ENCODE results near the gene CNR2.
A peak's percentile ranks its signal among the peaks of the same experiment; 100 is the strongest.

Gene CNR2

DNA sequence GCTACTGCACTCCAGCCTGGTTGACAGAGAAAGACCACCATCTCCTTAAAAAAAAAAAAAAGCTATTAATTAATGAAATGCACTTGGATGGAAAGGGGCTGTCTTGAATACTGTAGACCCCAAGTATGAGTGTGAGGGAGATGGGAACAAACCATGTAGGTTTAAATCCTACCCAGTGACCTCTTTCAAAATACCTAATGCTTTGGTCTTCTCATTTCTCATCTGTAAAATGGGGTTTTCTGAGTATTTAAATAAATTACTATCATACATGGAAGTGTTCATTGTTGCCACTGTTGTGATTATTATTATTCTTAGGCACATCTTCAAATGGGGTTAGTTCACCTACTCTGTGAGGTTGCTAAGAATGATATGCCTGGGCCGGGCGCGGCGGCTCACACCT lies 27.9 kb downstream of the CNR2 start:
- Mint-ChIP-seq H3K4me3 (no peak overlapping the region), H3K27me3 (no peaks in the 10 kb centered on the region), H3K4me1 (ENCODE audit: low read depth) (peaks cover 30% of the 10 kb centered on the region), H3K9me3 (peaks cover 1% of the 10 kb centered on the region), H3K27ac (no peak overlapping the region), H3K36me3 (ENCODE audit: low read depth) (no peaks in the 10 kb centered on the region)
- intact Hi-C loops (cut with micrococcal nuclease) = no loop called here

DNA sequence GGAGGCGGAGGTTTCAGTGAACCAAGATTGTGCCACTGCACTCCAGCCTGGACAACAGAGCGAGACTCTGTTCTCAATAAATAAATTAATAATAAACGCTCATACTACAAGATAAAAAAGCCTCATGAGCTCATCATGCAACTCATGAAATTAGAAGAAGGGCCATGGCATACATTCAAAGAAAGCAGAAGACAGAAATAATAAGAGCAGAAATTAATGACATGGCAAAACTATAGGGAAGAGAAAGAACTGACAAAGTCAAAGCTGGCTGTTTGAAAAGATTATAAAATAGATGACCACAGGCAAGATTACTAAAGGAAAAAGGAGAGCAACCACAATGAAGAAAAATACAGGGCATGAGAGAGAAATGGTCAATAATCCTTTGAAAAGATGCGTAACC lies 30.4 kb downstream of the CNR2 start:
- intact Hi-C loops (cut with micrococcal nuclease) = no loop called here
- peaks cover 26% of the 10 kb centered on the region for H3K9me3 Mint-ChIP-seq
- no peak overlapping the region for H3K4me3 Mint-ChIP-seq
- H3K4me1 Mint-ChIP-seq (ENCODE audit: low read depth) = peaks cover 21% of the 10 kb centered on the region
- peaks cover 9% of the 10 kb centered on the region for H3K36me3 Mint-ChIP-seq (ENCODE audit: low read depth)
- no peaks in the 10 kb centered on the region for H3K27me3 Mint-ChIP-seq
- peak overlapping the region; percentile 68 for H3K27ac Mint-ChIP-seq

DNA sequence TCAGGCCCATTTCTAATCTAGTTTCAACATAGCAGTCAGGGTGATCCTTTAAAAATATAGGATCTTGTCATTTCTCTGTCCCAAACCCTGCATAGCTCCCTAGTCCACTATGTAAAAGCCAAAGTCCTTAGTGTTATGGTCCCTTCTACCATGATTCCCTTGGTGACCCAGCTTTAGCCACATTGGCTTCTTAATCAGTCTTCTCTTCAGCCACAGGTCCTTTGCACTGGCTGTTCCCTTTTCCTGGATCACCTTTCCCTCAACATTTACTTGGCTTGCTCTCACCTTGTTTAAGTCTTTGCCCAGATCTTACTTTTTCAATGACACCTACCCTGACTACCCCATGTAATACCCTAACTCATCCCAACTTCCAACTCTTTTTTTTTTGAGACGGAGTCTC lies 33.4 kb downstream of the CNR2 start:
- no peaks in the 10 kb centered on the region for H3K27me3 Mint-ChIP-seq
- H3K4me1 Mint-ChIP-seq (ENCODE audit: low read depth) = peaks cover 14% of the 10 kb centered on the region
- H3K36me3 Mint-ChIP-seq (ENCODE audit: low read depth) = peaks cover 11% of the 10 kb centered on the region
- no peak overlapping the region for H3K27ac Mint-ChIP-seq
- peaks cover 30% of the 10 kb centered on the region for H3K9me3 Mint-ChIP-seq
- H3K4me3 Mint-ChIP-seq = no peak overlapping the region
- intact Hi-C loops (cut with micrococcal nuclease) = no loop called here

DNA sequence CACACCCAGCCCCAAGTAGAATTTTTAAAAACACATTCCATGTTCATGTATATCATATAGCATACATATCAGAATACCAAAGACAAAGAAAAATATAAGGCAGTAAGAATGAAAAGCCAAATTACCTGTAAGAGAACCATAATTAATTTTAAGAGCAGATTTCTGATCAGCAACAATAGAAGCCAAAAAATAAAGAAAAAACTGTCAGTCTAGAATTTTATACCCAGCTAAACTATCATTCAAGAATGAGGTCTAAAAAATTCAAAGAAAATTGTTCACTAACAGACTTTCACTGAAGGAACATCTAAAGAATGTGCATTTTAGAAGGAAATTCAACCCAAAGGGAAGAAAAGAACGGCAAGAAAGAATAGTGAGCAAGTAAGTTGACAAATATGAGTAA lies 34.5 kb downstream of the CNR2 start:
- H3K4me1 Mint-ChIP-seq (ENCODE audit: low read depth) = peaks cover 11% of the 10 kb centered on the region
- no peak overlapping the region for H3K27ac Mint-ChIP-seq
- peaks cover 11% of the 10 kb centered on the region for H3K36me3 Mint-ChIP-seq (ENCODE audit: low read depth)
- H3K27me3 Mint-ChIP-seq = no peaks in the 10 kb centered on the region
- intact Hi-C loops (cut with micrococcal nuclease) = no loop called here
- H3K9me3 Mint-ChIP-seq = peaks cover 30% of the 10 kb centered on the region
- H3K4me3 Mint-ChIP-seq = no peak overlapping the region

DNA sequence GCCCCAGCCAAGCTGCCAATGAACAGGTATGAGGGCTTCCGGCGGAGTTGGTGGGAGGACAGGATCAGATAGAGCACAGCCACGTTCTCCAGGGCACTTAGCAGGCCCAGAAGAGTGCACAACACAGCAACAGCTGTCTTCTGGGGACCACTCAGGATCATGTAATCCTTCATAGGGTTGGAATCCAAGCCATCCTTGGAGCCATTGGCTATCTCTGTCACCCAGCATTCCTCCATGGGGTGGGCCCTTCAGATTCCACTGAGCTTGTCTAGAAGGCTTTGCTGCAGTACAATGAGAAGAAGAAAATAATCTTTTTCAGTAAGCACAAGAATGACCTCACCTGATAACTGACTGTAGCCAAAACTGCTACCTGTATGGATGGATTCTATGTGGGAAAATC lies 37.8 kb downstream of the CNR2 start:
- intact Hi-C loops (cut with micrococcal nuclease) = no loop called here
- Mint-ChIP-seq H3K4me1 (ENCODE audit: low read depth) (peaks cover under 1% of the 10 kb centered on the region), H3K27me3 (no peaks in the 10 kb centered on the region), H3K4me3 (no peak overlapping the region), H3K36me3 (ENCODE audit: low read depth) (peaks cover 11% of the 10 kb centered on the region), H3K9me3 (peaks cover 30% of the 10 kb centered on the region), H3K27ac (peak overlapping the region; percentile 13)

DNA sequence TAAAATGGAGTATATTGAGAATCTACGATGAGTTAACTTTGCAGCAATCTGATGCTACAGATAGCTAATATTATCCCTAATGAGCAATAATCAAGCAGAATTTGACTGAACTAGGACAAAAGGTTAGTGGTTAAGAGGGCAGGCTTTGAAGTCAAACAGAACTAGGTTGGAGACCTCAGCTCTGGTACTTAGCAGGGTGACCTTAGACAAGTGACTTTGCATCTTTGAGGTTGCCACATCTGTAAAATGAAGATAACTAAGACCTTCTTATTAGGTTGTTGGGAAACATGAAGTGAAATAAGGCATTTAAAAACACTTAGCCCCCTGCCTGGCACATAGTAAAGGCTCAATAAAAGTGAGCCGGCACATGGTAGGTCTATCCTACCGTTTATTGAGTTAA lies 40.7 kb downstream of the CNR2 start:
- intact Hi-C loops (cut with micrococcal nuclease) = no loop called here
- Mint-ChIP-seq H3K27ac (no peak overlapping the region), H3K36me3 (ENCODE audit: low read depth) (peaks cover 10% of the 10 kb centered on the region), H3K27me3 (no peaks in the 10 kb centered on the region), H3K4me1 (ENCODE audit: low read depth) (peaks cover 28% of the 10 kb centered on the region), H3K9me3 (peaks cover under 1% of the 10 kb centered on the region), H3K4me3 (no peak overlapping the region)

DNA sequence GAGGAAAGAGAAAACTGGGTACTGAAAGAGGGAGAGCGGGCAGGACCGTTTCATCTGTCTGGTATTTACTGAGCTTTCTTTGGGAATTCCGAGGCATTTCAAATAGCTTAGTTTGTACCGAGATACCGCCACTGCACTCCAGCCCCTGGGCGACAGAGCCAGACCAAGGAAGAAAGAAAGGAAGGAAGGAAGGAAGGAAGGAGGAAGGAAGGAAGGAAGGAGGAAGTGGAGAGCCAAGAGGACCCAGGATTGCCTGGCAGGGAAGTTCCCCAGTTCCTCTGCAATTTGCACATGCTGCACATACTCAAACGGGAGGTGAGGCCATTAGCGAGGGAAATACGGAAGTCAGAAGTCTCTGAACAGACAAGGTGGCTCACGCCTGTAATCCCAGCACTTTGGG lies 44.1 kb downstream of the CNR2 start:
- no peaks in the 10 kb centered on the region for H3K27me3 Mint-ChIP-seq
- peaks cover 28% of the 10 kb centered on the region for H3K36me3 Mint-ChIP-seq (ENCODE audit: low read depth)
- peak overlapping the region; percentile 85 for H3K4me3 Mint-ChIP-seq
- peak overlapping the region; percentile 55 for H3K27ac Mint-ChIP-seq
- intact Hi-C loops (cut with micrococcal nuclease) = loop anchor here (10.0 kb wide), 1 partner anchor 94 kb away; the partner anchor contains the start of gene PITHD1
- peaks cover 52% of the 10 kb centered on the region for H3K4me1 Mint-ChIP-seq (ENCODE audit: low read depth)
- H3K9me3 Mint-ChIP-seq = no peaks in the 10 kb centered on the region

DNA sequence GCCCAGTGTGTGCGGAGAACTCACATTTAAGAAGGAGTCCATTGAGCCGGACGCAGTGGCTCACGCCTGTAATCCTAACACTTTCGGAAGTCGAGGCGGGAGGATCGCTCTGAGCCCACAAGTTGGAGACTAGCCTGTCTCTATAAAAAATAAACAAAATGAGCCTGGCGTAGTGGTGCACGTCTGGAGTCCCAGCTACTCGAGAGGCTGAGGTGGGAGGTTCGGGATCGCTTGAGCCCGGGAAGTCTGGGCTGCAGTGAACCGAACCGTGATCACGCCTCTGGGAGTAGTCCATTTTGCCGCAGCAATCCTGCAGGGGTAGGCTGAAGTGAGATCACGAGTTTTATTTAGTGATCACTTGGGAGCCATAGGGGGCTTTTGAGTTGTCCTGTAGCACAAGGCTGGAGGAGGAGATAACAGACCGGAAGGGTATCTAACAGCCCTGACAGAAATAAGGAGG lies 44.6 kb downstream of the CNR2 start:
- Mint-ChIP-seq H3K36me3 (ENCODE audit: low read depth) (peaks cover 31% of the 10 kb centered on the region), H3K4me3 (peak overlapping the region; percentile 85), H3K4me1 (ENCODE audit: low read depth) (peaks cover 52% of the 10 kb centered on the region), H3K27ac (peak overlapping the region; percentile 55), H3K9me3 (no peaks in the 10 kb centered on the region), H3K27me3 (no peaks in the 10 kb centered on the region)
- intact Hi-C loops (cut with micrococcal nuclease) = loop anchor here (1.0 to 10.0 kb wide), 3 partner anchors 48 to 94 kb away; partner anchors contain the start of gene PITHD1

DNA sequence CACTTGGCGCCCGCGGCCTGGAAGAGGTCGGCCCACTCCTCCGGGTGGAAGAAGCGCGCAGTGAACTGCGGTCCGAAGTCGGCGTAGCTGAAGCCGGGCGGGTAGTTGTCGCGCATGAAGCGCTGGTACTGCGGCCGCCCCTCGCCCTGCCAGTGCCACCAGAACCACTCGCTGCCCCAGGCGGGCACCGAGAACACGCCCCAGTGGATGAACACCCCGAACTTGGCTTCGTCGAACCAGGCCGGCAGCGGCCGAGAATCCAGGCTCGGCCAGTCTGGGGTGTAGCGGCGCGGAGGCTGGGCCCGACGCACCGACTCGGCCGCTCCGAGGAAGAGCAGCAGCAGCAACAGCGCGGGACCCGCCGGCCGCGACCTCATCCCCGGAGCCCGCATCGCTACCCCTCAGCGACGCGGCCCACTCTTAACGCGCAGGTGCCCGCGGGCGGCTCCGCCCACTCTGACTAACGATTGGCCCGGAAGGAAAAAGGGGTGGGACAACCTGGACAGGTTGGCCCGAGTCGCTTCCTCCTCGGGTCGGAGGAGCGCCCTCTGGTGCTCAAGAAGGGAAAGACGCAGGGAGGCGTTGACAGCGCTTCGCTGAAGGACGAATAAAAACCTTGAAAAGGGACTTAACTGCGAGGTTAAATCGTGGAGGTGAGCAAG lies 45.1 kb downstream of the CNR2 start, which contains the start of gene FUCA1:
TSS of gene FUCA1 (minus strand) at position 396 of the 662 bp plus-strand sequence. CDS start at position 392, 4 bp downstream.
- Mint-ChIP-seq H3K27ac (peak within 1 kb of the TSS; percentile 55), H3K36me3 (ENCODE audit: low read depth) (peaks cover 37% of the 10 kb centered on the region), H3K4me3 (peak within 1 kb of the TSS; percentile 85), H3K4me1 (ENCODE audit: low read depth) (peaks cover 52% of the 10 kb centered on the region), H3K9me3 (no peaks in the 10 kb centered on the region), H3K27me3 (no peaks in the 10 kb centered on the region)
- intact Hi-C loops (cut with micrococcal nuclease) = loop anchor here (1.0 to 10.0 kb wide), 3 partner anchors 48 to 93 kb away; partner anchors contain the start of gene PITHD1

DNA sequence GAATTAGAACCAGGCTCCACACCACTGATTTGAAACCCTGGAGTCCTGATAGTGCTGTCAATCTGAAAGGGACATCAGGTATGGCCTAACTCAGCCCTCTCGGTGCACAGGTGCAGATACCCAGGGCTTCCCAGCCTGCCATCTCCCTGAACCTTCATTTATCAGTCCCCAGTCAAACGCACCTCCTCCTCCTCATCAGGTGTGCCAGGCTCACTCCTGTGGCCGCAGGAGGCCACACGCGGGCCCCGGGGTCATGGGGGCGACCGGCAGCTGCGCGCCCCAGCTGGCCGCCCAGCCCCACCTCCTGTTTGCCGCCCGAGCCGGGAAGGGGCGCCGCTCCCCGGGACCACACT lies 45.6 kb downstream of the CNR2 start:
- no peaks in the 10 kb centered on the region for H3K27me3 Mint-ChIP-seq
- H3K36me3 Mint-ChIP-seq (ENCODE audit: low read depth) = peaks cover 42% of the 10 kb centered on the region
- intact Hi-C loops (cut with micrococcal nuclease) = loop anchor here (10.0 kb wide), 1 partner anchor 93 kb away; the partner anchor contains the start of gene PITHD1
- H3K4me3 Mint-ChIP-seq = peak overlapping the region; percentile 85
- peak overlapping the region; percentile 55 for H3K27ac Mint-ChIP-seq
- H3K4me1 Mint-ChIP-seq (ENCODE audit: low read depth) = peaks cover 52% of the 10 kb centered on the region
- no peaks in the 10 kb centered on the region for H3K9me3 Mint-ChIP-seq

DNA sequence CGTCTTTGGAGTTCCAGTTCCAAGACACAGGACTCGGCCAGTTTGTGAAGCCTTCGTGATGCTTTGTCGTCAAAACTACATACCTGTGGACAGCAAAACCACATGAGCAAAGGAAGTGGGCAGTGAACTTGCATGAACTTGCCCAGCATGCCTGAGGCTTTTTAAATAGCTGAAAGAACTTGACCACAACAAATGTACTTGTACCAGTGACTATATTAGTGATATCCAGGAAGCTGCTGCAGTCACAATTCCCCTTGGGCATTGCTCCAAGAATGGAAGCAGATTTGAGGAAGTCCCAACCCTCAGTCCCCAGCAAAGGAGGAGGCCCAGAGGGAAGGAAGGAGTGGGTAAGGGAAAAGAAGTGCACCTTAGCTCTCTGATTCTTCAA lies 47.6 kb downstream of the CNR2 start:
- Mint-ChIP-seq H3K27ac (no peak overlapping the region), H3K9me3 (no peaks in the 10 kb centered on the region), H3K4me3 (peak overlapping the region; percentile 44), H3K27me3 (no peaks in the 10 kb centered on the region), H3K36me3 (ENCODE audit: low read depth) (peaks cover 60% of the 10 kb centered on the region), H3K4me1 (ENCODE audit: low read depth) (peaks cover 52% of the 10 kb centered on the region)
- intact Hi-C loops (cut with micrococcal nuclease) = loop anchor here (10.0 kb wide), 1 partner anchor 91 kb away; the partner anchor contains the start of gene PITHD1

DNA sequence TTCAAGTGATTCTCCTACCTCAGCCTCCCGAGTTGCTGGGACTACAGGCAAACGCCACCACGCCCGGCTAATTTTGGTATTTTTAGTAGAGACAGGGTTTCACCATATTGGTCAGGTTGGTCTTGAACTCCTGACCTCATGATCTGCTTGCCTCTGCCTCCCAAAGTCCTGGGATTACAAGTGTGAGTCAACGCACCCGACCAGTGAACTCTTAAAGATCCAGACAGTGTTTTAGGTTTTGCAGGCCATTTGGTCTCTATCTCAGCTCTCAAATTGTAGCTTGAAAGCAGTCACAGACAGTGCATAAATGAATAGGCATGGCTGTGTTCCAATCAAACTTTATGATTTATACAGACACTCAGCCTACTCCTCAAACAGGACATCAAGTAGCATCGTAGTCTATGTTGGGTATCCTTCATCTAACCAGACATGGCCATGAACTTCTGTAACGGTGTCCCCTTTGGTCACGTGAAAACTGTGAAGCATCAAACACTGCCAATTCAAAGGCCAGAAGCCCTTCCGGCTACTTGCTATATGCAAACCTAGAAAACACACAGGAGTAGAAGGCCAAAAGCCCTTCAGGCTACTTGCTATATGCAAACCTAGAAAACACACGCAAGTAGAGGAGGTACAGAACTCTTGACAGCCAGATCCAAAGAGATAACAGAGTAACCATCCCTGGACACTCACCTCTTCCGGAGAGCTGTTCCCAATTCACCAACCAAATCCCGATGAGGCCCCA lies 48.2 kb downstream of the CNR2 start:
- Mint-ChIP-seq H3K4me3 (no peak overlapping the region), H3K36me3 (ENCODE audit: low read depth) (peaks cover 65% of the 10 kb centered on the region)
- intact Hi-C loops (cut with micrococcal nuclease) = loop anchor here (10.0 kb wide), 1 partner anchor 90 kb away; the partner anchor contains the start of gene PITHD1

DNA sequence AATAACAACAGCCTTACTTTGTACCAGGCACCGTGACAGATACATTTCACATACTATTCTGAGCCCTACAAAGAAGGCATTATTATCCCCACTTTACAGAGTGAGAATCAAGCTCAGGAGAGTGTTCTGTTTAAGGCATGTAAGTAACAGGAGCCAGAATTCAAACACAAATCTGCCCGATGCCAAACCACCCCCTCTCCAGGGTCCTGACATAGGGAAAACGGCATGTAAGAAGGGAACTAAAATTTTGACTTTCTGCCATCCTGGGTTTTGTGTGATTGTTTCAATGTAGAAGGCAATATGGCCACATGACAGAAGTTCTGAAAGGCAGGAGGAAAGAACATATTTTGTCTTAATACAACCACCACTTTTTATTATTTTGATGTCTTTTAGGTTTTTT lies 50.5 kb downstream of the CNR2 start:
- intact Hi-C loops (cut with micrococcal nuclease) = loop anchor here (10.0 kb wide), 1 partner anchor 88 kb away; the partner anchor contains the start of gene PITHD1
- no peak overlapping the region for H3K4me3 Mint-ChIP-seq
- peaks cover 81% of the 10 kb centered on the region for H3K36me3 Mint-ChIP-seq (ENCODE audit: low read depth)
- peaks cover 27% of the 10 kb centered on the region for H3K4me1 Mint-ChIP-seq (ENCODE audit: low read depth)
- no peaks in the 10 kb centered on the region for H3K27me3 Mint-ChIP-seq
- H3K27ac Mint-ChIP-seq = no peak overlapping the region
- H3K9me3 Mint-ChIP-seq = no peaks in the 10 kb centered on the region

More for the DNA sequence above, 48.2 kb downstream of the CNR2 start:
- H3K27me3 Mint-ChIP-seq = no peaks in the 10 kb centered on the region
- peaks cover 48% of the 10 kb centered on the region for H3K4me1 Mint-ChIP-seq (ENCODE audit: low read depth)
- H3K9me3 Mint-ChIP-seq = no peaks in the 10 kb centered on the region
- H3K27ac Mint-ChIP-seq = no peak overlapping the region

DNA sequence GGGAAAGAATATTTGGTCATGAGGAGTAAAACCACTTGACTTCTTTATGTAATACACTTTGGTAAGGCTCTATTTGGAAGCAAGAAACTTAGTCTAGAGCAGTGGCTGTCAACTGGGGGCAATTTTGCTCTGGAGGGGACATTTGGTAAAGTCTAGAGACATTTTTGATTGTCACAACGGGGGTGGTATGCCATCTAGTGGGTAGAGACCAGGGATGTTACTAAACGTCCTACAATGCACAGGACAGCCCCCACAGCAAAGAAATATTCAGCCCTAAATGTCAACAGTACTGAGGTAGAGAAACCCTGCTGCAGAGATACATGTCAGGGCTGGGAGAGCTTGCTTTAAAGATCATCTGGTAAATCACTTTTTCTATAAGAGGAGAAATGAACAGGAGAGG lies 58.6 kb downstream of the CNR2 start:
- Mint-ChIP-seq H3K27ac (no peak overlapping the region), H3K4me3 (no peak overlapping the region), H3K36me3 (ENCODE audit: low read depth) (peaks cover 87% of the 10 kb centered on the region), H3K4me1 (ENCODE audit: low read depth) (peaks cover 6% of the 10 kb centered on the region), H3K27me3 (no peaks in the 10 kb centered on the region), H3K9me3 (no peaks in the 10 kb centered on the region)
- intact Hi-C loops (cut with micrococcal nuclease) = no loop called here
